ENCODE data around the gene ATP11B.

GRCh38 chr3:182789371-182789770 lies 3.9 kb upstream of the ATP11B start:
- TF ChIP-seq CHCHD3 (CRISPR knock-in tag; IDR thresholded peaks at IDR 0.05): no peak
- TF ChIP-seq POLR2AphosphoS5 (IDR thresholded peaks at IDR 0.05; ENCODE audit: control insufficient read depth, insufficient read depth, low read depth, low read length): no peak
- no peak for TF ChIP-seq CTCF (IDR thresholded peaks at IDR 0.05 in 2 of 3, conservative IDR thresholded peaks at IDR 0.05 in 1 of 3; ENCODE audit: insufficient read depth in 2 of 3, low read depth in 1 of 3, low read length in 3 of 3)
- TF ChIP-seq EZH2 (IDR thresholded peaks at IDR 0.05; ENCODE audit: borderline replicate concordance, low read depth, low read length): no peak
- TF ChIP-seq, protein P1, sequence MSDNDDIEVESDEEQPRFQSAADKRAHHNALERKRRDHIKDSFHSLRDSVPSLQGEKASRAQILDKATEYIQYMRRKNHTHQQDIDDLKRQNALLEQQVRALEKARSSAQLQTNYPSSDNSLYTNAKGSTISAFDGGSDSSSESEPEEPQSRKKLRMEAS (CRISPR knock-in tag; IDR thresholded peaks at IDR 0.05): no peak
- no peak for TF ChIP-seq ZNF253 (CRISPR knock-in tag; conservative IDR thresholded peaks at IDR 0.05)
- TF ChIP-seq CREB1 (IDR thresholded peaks at IDR 0.05): no peak
- no peak for TF ChIP-seq CREB1 (CRISPR knock-in tag; IDR thresholded peaks at IDR 0.05)
- TF ChIP-seq RAD51 (IDR thresholded peaks at IDR 0.05; ENCODE audit: borderline replicate concordance, low read depth): no peak
- no peak for TF ChIP-seq TAF1 (IDR thresholded peaks at IDR 0.05; ENCODE audit: control insufficient read depth, extremely low read depth, insufficient read depth, low read length, severe bottlenecking)
- no peak for TF ChIP-seq ZNF232 (CRISPR knock-in tag; IDR thresholded peaks at IDR 0.05)
- no peak for TF ChIP-seq ZBTB33 (CRISPR knock-in tag; IDR thresholded peaks at IDR 0.05)
- TF ChIP-seq NR3C1 (CRISPR knock-in tag; IDR thresholded peaks at IDR 0.05): no peak
